GM19025 (cell line): ENCODE data around the gene RRP1.

Source experiments
- ATAC-seq: cut with Tn5 transposase; IDR thresholded peaks from one replicate; pipeline ENCODE4 v1.9.1; 2021; ENCODE audit warnings: mild to moderate bottlenecking, low read depth, moderate library complexity; ENCODE audit not compliant: unreplicated experiment

RRP1 gene

DNA sequence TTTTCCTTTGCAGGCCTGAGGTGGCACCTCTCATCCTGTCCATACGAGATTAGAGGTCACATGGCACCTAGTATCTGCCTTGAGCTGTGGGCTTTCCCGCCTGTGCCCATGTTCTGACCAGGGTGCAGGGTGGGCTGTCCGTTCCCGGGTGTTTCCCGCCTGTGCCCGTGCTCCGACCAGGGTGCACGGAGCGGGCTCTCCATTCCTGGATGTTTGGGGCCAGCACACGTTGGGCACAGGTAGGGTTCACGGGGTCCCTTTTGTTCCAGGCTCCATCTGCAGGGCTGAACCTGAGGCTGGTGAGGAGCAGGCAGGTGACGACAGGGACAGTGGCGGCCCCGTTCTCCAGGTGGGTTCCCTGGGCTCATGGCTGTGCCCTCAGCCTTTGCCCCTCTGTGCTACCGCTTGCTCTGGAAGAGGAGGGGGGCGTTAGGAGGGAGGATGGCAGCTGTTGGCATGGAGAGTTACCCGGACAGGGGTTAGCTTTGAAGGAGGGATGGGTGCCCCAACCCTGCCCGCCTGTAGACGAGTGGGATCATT lies 10.0 kb downstream of the RRP1 start:
- no peak for ATAC-seq

- no peak for ATAC-seq
These were observed 10.7 kb downstream of the RRP1 start for GRCh38 chr21:43800124-43800523.

- no peak for ATAC-seq
These were observed 11.2 kb downstream of the RRP1 start for GRCh38 chr21:43800566-43800965.

GRCh38 chr21:43801006-43801783 lies 11.8 kb downstream of the RRP1 start:
- ATAC-seq, result no peak

DNA sequence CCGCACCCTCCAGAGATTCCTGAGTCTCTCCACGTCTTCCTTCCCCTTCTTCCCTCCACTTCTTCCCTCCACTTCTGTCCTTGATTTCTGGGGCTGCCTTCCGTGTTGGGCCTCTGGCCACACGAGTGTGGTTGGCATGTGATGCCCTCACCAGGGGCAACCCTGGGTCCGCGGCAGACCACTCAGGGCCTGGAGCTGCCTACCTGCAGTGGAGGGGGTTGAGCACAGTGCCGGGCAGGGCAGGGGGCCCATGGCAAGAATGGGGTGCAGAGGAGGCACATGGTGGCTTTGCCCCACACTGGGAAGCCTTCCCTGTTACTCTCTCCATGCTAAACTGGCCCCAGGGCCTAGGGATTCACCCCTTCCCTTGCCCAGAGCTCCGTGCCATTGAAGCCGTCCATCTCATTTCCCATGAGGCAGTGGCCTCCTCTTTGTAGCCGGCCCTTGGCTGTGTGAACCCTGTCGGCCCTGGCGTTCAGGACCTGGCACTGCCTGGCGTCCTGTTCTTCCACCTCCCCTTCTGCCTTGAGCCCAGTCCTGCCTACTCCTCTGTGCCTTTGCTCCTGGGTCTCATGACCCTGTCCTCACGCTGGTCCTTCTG lies 13.4 kb downstream of the RRP1 start:
- no peak for ATAC-seq

- ATAC-seq, result no peak
These were observed 14.4 kb downstream of the RRP1 start for GRCh38 chr21:43803558-43804300.

DNA sequence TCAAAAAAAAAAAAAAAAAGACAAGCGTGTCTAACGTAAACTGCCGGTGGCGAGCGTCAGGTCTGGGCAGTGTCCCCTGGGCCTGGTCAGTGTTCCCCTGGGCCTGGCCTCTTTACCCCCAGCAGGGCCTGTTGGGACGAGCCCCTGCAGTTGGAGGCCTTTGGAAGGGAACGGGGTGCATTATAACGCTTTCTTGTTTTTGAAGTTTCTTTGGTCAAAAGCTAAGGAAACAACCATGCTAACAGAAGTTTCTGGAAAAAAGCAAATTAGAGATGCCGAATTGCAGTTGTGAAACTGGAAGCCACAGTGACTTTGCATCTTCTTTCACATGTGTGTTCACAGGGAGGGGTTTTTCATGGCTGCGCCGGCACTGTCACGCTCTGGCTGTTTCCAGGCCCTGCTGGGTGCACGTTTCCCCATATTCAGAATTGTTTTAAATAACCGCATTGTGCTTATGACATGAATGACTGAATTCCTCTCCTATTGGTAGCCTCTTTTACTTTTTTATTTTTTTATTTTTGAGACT lies 16.0 kb downstream of the RRP1 start:
- ATAC-seq, result peak; percentile 83

GRCh38 chr21:43806017-43806710 lies 16.8 kb downstream of the RRP1 start:
- ATAC-seq, result no peak

- ATAC-seq, result no peak
These were observed 19.0 kb downstream of the RRP1 start for GRCh38 chr21:43808367-43808766.

GRCh38 chr21:43808832-43809251 lies 19.5 kb downstream of the RRP1 start:
- no peak for ATAC-seq

DNA sequence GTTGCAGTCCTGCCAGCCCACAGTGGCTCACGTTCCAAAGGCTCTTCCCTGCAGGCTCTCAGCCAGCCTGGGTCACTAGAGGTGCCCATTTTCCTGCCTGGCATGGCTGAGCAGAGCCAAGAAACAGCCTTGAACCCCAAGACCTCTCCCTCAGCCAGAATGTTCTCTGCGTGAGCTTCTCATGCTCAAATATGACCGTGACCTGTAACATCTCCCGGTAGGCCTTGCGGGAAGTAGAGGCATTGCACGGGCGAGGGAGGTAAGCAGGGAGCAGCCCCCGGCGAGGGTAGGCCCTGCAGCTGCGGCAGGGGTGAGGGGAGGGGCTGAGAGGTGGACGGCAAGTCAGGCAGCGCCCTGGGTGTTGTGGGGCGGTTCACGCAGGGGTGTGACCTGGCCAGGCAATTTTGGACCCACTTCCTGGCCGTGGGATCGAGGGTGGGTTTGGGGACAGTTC lies 20.0 kb downstream of the RRP1 start:
- ATAC-seq, result no peak

GRCh38 chr21:43809853-43810504 lies 20.6 kb downstream of the RRP1 start:
- no peak for ATAC-seq

DNA sequence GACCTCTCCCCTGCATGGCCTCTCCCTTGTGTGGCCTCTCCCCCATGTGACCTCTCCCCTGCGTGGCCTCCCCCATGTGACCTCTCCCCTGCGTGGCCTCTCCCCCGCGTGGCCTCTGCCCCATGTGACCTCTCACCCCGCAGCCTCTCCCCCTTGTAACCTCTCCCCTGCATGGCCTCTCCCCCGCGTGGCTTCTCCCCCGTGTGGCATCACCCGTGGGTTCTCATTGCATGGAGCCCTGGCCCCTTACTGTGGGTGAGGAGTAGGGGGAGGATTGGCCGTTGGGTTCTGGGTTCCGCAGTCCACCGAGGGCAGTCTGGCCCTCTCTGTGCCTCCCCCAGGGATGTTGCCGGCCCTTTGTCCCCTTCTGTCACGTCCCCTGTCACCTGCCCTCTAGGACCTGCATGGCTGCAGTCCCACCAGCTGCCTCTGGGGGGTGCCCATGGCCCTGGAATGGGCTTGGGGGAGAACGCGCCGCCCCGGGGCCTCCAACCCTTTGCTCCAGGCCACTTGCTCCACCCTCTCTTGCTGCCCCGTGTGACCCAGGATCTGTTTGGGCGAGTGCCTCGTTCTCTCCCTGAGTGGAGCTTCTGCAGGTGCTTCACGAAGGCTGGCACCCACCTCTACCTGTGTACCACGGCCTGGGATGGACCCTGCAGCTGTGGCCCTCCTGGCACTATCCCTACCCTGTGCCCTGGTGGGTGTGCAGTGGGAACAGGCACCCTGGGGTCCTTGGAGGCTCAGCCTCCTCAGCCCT lies 21.3 kb downstream of the RRP1 start:
- ATAC-seq, result no peak

DNA sequence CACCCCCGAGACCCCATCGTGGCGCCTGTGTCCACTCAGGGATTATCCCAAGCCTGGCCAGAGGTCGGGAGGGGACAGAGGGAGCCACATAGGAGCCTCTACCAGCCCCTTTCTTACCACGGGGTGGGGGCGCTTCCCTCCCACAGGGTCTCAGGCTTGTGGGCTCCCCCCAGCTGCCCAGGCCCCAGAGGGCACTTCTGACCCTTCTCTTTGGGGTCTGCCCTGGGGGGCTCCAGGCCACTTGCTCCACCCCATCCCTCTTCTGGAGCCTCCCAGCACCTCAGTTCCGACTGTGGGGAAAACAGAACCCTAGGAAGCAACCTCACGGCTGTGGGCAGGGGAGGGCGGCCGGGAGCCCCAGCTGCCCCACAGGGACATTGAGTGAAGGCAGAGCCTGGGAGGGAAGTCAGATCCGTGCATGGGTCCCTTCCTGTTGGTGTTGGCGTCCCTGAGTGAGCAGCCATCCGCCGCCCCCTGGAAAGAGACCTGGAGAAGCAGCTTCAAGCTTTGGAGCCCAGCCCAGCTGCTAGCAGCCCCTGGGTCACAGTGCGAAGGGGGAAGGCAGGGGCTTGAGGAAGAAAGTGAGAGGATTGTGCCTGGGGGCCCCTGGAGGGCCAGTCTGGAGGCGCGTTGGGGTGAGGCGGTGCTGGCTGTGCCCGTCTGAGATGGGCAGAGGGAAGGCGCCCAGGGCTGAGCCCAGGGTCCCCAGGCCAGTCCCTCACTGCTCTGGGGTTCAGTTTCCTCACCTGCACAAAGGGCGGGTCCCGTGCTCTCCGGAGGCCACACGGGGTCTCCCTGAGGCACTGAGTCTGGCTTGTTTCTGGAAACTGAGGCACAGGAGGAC lies 22.1 kb downstream of the RRP1 start:
- ATAC-seq, result no peak

DNA sequence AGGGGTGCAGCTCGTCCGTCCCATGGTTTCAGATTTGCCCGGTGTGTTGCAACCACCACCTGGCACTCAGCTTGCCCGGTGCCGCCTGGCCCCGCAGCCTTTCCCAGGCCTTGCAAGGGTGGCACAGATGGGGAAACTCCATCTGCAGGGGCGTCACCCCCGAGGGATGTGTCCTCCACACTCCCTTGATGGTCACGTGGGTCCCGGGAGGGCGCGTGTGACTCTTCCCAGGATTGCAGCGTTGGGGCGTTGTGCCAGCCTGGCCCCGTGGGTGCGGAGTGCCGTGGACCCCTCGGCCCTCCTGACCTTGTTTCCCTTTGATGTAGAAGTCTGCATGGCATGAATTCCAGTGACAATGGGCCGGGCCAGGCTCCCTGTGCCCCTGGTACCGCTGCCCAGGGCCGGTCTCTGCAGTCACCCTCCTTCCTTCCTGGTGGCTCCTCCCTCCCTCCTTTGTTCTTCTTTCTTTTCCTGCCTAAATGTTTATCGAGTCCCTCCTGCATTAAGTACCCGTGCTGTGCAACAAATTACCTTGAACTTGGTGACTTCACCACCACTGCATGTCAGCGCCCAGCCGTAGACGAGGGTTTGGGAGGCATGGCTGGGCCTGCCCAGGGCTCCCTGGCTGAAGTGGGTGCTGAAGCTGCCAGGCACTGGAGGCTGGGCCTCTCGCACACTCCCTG lies 22.9 kb downstream of the RRP1 start:
- ATAC-seq, result no peak

DNA sequence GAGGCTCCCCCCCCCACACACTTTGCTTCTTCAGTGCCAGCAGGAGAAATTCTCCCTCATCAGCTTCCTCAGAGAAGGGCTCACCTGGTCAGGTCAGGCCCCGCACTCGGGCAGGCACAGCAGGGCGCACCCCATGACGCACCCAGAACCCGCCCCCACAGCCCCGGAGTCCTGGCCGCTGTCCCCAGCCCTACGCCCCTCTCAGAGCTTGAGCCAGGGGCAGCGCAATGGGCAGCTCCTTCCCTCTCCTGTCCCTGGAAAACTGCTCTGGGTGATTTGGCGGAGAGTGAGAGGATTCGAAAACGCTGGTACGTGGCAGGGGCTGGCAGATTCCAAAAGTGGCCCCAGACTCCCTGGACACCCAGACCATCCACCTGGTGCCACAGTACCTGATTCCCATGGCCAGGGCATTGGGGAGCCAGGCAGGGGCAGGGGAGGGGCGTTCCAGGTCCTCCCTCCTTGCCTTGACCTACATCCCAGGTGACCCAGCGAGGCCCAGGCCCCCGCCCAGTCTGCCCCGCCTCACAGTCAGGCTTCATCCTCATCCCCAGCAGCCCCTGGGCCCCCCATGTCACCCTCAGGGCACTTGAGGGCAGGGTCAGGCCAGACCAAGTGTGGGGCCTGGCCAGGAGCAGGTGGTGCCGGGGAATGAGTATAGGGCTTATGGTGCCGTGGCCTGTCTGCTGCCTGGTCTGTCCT lies 23.7 kb downstream of the RRP1 start:
- ATAC-seq, result no peak

- no peak for ATAC-seq
These were observed 24.2 kb downstream of the RRP1 start for GRCh38 chr21:43813656-43813980.
